Mesenteric fat pad (tissue), 1 donor: Measurements from ENCODE around the gene GCSAM. TPM values are rescaled to one million over a fixed set of nuclear protein-coding genes. Genes with fewer than 3 reads are reported as not detected.

Experiments used
- DNase-seq: peaks from one replicate; pipeline ENCODE4 v3.0.0-alpha.2; 2020; ENCODE audit warnings: low spot score
- total RNA-seq: library from RNA; stranded (reverse); fragmentation: NEBNext Ultra II Directional; extraction: Animal tissue kit (Norgen Biotek cat#: 25700); gene quantifications from one replicate; pipeline ENCODE4 v1.2.1, GENCODE V29; 2021
- donor health status: DM: yes; HTN: yes; CAD: no.

The GCSAM gene
- total RNA-seq, 1 donor from 2014 or later: not detected

DNA sequence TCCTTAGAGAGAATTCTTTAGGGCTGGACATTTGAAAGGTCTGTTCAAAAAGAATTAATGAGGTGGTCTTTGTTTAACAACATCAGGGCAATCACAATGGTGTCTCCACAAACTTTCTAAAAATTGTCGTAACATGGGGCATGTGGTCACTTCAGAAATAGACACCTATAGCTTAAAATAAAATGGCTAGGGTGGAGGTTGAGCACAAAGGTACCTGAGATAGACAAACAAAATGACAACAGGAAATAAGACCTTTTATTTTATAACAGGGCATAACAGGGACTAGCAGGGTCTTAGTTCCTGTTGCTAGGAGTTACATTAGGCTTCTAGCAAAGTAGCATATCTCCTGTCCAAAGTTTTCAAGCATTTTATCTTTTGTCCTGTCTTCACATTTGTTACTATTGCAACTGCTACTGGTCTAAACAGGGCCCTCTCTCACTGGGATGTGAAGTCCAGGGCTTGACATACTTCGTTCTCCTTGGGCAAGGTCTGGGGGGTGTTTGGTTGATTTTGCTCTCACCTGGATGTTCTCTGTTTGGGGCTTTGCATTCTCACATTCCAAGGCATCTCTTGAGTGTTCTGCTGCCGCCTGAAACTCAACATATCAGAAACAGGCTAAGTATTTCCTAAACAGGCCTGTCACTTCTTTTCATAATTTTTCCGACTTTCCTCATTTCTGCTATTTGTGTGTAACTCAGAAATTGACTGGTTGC is 3.0 kb downstream of the GCSAM start:
- DNase-seq: no peak

DNA sequence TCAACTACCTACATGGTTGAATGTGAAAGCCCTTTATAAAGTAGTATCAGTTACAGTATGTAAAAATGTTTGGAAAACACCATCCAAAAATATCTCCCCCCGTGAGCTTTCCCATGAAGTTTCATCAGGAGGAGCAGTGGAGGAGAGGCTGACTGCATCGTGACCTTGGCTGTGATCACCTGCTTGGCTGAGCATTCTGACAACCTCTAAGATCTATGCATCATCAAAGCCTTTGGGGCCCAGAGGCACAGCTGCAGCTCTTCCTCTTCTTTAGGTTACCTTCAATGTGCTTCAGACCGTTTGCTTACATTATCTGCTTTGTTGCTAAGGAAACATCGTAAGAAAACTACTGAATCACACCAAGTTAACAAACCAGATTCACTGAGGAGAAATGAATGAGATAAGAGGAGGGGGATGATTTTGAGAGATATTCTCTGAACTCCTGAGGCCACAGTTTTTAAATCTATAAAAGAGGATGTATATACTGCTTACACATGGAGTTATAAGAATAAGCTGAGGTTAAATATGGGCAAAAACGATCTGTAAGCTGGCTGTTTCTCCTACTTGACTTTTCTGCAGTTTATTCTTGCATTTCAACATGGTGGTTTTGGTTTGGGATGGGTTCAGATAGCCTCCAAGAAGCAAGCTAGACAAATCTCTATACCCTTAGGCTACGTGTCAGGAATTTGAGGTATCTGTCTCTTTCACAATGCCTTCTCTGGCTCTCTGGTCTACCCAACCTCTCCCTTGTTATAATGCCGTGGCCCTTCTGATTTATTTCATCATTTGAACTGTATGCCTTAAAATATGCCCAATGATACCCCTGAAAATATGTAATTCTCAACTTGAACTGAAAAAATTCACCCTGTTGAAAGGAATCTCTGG is 4.0 kb downstream of the GCSAM start:
- DNase-seq: no peak

DNA sequence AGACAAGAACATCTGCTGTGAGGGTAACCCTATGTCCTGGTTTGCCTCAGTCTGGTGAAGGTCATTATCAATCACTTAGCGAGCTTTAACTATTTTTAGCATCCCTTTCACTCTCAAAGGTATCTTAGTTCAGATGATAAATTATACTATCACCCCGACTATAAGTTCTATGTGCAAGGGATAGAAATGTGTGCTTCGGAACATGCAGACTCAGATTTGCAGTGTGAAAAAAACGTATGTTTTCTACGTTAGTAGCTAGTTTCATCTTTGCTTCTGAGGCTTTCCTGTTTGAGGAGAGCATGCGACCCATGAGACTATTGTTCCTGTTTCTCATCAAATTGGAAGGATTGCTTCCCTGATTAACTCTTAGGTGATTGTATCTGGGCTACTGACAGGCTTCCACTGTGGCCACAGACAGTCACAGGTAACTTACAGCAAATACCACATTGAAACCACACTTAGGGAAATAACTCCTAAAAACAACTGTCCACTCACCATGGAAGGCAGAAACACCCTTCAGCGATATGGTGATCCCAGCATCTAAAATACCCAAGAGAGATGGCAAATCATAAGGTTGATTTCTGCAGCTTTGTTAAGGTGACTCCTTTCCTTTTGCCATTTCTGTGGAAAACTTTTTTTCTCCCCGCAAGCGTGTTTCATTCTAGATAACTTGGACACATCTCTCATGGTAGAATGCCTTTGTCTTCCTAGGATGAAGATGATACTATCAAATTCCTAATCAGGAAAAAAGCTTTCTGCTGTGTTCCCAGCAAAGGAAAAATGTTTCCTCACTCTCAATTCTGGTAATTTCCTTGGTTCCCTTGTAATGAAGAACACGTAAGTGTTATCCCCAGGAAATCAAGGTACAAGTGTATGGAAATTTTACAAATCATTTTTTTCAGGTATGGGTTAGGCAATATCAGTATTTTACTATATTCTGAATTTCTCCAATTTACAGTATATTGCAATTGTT is 5.2 kb downstream of the GCSAM start:
- DNase-seq: no peak

DNA sequence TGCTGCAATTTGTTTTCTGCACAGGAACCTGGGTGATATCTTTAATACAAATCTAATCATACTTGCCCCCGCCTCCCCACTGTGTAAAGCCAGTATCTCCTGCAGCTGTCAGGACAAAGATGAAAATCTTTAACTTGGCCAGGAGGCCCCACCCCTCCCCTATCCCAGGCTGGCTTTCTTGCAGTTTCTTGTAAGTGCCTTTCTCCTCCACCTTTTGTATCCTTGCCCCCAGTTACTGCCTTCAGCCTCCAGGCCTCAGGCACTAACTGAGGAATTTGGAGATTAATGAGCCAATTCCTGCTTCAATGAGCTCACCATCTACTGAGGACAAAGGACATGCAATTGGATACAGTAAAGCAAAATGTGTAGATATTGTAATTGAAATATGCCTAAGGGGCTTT is 6.5 kb downstream of the GCSAM start:
- DNase-seq: no peak

DNA sequence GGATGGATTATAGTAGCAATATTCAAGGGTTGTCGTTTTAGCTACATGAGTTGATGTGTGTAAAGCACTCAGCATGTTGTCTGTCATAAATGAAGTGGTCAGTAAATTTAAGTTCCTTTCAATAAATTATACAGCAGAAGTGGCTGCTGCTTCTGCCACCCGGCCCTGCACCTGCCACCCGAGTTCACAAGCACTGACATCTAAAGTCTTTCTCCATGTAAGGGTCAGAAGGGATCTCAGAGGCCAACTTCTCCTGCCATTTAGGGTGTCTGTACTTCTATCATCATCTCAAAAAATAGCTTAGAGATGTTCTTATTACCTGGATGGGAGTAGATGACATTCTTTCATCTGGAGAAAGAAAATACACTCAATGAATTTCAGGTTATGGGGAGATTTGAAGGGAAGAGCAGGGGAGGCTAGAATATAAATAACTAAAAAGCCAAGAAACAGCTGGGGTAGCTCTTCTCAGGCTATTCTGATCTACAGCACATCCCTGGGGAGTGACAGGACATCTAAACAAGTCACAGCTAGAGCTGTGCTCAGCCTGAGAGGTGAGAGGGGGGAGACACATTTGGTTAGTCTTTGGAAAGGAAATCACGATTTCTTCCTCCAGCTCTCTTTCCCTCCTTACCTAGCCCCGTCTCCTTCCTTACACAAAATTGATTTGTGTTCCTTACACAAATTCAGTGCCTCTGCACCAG is 8.0 kb downstream of the GCSAM start:
- no peak for DNase-seq

DNA sequence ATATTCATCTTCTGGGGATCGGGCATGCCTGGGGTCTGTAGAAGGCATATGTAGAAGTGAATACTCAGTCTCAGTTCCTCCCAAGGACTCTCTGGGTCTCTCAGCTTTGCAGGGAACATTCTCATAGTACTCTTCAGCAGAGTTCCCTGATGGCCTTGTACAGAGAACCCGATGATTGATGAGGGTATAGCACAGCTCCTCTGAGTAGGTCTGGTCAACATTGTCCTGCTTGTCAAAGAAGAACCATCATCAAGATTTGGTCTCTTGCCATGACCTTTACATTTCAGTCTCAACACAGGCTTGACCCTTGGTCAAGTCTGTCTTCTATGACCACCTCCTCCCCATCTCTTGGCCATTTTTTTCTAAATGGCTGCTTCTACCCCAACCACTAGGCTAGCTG is 9.5 kb downstream of the GCSAM start:
- no peak for DNase-seq

DNA sequence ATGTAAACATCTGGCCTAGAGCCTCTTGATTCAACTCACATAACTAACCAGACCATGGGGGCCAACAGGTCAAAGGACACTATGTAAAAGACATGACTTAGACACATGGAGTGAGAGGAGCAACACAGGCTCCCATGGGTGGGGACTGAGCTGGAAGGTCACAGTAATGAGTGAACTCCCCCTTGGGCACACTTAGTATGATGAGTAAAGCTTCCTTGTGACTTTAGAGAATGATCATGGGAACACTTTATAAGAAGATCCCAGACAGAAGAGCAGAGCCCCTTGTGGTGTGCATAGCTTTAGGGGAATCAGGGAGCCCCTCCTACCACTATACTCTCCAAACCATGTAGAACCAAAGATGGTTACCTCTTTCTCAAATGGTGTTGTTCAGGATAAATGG is 10.2 kb downstream of the GCSAM start:
- no peak for DNase-seq

DNA sequence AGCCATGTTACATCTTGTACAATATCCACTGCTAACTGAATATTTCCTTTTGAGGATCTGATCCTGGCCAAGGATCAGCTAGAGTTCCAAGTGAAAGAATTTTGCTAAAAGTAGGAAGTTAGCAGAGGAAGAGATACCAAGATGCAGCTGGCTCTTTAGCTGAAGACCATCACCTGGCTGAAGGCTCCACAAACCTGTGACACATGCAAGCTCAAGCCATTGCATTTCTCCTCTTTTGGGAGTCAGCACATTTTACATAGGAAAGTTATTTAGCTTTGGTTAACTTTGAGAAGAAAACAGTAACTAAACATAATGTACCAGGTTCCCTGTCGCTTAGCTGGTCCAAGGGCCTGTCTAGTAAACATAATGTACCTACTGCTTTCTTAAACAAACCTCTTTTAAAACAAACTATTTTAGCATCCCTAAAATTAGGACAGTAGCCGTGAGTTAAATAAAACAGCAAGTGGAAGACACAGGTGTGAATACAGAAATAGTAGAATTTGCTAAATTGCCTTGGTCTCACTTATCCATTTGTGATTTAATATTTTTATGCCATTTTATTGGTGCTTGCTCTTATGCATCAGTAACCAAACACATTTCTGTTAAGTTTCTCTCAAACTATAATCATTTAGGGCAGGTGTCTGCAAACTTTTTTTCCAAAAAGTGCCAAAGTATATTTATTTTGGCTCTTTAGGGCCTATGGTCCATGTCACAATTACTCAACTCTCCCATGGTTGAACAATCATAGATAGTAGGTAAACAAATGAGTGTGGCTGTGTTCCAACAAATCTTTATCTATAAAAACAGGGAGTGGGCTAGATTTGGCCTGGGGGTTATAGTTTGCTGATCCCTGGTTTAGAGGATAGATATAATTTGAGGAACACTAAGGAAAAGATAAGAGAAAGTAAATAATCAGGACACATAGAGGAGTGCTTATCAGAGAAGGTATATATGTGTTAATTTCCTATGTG is 11.2 kb downstream of the GCSAM start:
- no peak for DNase-seq

DNA sequence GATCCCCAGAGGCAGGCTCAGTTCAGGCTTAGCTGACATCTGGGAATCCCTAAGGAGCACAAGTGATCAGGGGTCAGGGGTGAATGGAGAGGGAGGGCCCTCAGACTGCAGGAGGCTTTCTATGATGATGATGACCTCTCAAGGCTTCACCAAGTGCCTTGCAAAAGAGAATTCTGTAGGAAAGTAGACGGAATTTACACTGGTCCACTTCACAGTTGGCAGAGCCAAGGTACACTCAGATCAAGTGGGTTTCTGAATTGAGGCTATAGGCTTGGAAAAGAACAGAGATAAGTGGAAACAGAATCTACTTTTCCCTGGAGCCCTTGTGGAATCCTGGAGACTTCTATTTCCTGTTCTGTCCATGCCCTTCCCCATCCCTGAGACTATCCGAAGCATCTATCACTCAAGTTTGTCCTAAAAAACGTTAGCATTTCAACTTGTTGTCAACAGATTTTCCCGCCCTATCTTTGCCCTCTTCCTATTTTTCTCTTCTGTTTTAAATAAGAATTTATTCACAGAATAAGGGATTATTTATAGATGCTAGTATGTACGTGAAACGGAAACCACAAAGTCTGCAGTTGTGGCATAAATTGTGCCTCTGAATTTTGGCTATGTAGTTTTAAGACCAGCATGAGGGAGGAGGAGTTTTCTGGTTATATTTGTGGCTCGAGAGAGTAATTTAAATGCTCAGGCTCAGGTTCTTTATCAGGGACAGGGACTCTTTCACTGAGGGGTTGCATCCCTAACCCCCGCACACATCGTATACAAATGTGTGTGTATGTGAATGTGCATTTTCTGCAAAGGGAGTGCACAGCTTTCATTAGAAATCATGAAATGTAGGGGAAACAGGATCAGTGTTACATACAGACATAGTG is 12.8 kb downstream of the GCSAM start:
- no peak for DNase-seq

DNA sequence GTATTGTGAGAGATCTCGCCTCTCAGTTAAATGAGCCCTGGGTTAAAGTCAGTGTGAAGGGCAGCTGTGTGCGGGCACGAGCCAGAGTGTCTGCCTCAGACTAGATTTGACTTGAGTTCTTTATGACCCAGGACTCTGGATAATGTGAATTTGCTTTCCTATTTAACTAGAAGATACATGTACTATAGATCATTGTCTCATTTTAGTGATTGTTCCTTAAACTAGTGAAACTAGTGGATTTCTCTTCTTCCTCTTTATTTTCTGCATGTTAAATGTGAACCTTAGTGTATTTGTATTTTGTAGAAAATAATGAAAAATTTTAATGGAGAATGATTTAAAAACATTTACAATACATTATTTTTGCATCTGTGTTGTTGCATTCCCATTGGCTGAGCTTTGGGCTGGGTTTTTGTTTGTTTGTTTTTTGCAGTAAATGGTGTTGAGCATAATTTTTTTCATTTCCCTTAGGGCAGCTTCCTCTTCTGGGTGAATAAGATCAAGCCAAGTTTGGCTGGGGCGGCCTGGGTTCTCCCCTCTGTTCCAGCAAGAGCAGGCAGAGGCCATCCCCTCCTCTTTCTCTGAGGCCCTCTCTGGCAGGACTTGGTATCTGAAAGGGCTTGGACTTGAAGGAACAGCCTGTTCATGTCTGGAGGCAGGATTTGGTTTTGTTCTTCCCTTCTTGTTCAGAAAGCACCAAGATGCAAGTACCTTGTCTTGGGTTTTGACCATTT is 15.0 kb downstream of the GCSAM start:
- DNase-seq: no peak

DNA sequence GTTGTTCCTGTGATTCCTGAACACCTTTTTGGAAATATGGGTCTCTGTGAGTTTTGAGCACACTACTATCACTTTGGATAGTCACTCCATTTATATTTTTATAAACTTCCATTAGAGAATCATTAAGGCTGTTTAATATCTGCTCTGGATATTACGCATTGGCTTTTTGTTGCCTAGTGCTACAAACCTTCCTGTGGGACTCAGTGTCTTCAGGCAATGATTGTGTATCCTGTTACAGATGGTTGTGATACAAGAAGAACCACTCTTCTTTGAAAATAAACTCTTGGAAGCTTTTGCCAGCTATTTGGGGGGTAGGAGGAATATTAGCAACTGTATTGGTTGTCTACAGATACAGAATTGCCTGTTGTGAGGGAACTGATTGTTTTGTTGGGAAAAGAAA is 15.6 kb downstream of the GCSAM start:
- no peak for DNase-seq

DNA sequence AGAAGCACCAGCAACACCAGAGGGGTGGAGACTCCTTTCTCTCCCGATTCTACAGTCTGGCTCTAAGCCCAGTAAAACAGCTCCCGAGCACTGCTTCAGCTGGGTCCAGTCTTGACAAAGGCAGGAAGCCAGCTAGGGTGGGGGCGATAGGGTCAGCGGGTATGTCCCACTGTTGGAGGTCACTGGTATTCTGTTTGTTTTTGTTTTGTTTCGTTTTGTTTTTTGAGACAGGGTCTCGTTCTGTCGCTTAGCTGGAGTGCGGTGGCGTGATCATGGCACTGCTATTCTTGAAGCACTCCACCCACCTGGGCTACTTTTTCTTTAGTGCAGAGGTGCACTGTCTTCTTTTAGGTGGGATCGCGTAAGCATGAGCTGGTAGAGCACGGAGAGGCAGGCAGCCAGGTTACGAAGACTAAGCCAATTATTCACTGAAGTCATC is 16.3 kb downstream of the GCSAM start:
- no peak for DNase-seq

DNA sequence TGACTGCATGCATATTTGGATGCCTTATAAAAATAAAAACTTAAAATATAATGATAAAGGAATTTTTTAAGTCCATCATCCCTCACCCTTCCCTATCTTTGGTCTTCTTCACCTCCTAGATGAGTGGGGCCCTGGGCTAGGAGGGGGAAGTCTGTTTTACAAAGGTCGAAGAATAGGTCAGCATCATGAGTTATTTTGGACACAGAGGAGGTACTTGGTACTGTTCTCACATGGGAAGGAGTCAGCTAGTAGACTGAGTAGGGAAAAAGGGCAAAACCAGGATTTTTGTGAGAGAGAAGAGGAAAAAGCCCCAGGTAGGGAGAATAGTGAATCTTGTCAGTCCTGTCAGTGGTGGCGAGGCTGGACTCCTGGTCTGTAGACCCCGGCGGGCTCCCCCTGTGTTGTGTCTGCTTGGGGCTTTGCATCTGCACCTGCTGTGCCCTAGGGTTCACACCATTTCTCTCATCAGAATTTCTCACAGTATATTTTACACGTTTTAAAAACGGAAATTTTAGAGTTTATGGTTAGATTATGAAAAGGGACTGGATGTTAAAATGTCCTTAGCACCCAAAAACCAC is 17.2 kb downstream of the GCSAM start:
- no peak for DNase-seq

DNA sequence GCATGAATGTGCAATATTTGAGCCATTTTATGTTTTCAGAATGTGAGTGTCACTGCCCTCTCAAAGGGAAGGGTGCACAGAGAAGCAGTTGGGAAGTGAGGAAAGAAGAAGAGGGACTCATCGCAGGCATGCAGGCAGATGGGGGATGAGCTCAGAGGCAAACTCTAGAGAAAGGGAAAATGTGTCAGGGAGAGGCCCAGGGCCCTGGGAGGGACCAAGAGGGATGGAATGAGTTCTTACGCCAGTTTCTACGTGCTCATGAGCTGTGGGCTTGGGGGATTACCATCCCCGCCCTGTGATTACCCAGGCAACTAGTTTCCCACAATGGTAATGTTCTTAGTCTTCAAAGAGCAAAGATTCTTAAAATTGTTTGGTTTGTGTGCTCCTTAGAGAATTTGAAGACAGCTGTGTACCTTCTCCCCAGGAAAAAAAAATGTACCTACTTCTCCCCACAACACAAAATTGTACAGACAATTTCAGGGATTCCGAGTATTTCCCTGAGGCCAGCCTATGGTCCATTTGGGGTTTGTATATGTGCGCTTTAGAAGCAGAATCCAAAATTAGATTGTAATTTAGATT is 17.8 kb downstream of the GCSAM start:
- DNase-seq: no peak

DNA sequence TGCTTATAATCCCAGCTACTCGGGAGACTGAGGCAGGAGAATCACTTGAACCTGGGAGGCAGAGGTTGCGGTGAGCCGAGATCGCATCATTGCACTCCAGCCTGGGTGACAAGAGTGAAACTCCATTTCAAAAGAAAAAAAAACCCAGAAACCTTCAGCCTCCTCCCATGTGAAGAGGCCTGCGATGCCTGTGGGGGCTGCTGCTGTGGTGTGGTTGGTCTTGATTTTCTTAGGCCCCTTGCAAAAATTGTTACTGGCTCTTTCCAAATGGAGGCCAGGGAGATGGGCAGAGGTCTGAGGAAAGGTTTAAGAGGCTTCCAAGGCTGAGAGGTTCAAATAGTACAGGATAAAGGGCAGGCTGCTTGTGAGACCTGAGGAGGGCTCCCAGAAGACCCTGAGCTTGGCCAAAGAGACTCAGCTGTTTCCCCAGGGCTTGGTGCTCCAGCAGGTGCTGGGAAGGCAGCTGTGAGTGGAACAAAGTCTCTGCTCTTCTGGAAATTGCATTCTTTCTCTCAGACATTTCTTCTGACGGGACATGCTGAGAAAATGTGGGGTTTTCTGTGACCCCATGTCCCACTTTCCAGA is 18.4 kb downstream of the GCSAM start:
- no peak for DNase-seq

DNA sequence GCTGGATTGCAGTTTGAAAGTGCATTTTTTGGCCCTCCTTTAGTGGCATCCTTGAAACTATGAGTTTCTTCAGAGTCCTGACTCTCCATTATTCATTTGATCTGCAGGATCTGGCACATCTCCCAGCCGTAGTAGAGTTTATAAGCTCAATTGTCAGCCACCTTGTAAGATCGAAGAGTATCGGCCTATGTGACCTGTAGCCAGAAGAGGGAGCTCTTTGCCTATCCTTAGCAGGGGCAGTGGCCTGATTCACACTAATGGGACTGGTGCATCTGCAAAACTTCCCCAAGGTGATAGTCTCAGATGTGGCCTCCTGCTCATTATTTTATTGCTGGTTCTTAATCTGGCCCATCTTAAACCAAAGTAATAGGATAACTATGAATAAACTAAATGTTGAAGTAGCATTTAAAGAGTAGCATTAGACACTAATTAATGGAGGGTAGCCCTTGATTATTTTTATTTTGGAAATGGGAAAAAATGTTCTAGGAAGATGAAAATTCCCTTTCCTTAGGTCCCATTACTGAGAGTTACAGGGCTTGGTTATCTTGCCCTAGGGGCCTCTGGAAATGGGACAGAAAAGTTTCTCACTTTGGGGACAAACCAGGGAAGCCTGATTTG is 21.2 kb downstream of the GCSAM start:
- no peak for DNase-seq
